ENCODE measurements around the gene LAMB1.

LAMB1 gene

DNA sequence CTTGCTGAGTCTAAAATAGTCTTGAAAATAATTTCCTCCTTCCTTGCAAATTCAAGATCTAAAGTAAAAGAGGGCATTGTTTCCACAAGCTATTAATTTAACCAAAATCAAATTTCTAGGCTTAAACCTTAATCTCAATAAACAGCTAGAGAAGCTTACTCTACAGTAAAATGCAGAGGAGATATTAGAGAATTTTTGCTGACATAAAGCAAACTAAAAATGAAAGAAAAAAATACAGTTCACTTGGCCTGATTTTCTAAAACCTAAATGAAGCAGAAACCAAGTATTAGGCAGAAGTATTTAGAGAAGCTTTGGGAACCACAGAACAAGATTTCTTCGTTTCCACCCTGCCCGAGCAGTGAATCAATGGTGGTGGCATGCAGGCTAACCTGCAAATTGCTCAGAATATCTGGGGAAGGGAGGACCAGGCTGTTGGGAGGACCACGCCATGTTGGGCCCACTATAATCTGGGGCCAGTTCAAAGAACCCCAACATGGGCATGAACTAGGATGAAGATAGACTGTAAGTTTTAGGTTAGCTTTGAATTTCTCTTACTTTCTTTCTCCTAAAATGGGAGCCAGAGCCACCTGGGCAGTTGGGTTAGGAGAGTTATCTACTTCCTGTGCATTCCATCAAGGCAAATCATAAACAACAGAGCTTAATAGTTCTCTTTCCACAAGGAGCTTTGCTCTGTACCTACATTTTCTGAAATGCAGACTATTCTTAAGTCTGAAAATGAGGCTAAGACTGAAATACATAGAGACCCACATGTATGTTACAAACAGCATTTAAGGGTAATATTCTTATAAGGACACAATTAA, 4.1 kb downstream of the LAMB1 start:
- DNase-seq (ENCODE audit: low read depth in 2 of 2): no peak

GRCh38 chr7:107998150-107998549, 4.8 kb downstream of the LAMB1 start:
- no peak for DNase-seq (ENCODE audit: low read depth in 2 of 2)

DNA sequence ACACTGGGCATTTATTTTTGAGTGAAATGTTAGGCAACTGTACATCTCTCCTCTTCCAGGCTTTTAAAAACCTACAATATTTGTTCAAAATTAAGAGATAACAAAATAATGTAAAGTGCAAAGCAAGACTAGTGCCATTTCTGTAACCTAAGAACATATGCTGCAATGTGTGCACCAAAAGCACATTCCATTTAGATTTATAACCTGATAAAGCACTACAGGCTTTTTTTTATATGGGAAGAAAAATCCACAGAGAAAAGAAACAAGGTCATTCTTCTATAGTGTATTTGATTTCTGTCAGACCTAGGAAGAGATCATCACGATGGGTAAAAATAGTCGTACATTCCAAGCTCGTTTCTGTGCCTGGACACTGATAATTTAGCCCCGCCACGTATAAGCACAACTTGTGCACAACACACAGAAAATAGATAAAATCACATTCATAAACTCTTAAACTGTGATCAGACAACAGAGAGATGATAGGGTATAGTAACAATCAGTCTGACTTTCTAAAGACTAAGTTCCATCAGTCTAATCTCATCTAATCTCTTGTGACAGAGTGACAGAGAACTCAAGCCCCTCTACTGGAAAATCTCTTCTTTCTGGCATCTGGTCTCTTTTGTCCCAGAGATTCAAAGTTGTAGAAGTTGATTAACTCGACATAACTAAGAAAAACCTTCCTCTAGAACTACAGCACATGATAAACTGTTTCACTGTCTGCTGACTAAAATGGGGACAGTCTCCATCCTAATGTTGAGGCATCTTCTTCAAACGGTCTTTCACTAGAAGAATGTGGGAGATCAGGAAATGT, 6.7 kb downstream of the LAMB1 start:
- DNase-seq (ENCODE audit: low read depth in 2 of 2): no peak

DNA sequence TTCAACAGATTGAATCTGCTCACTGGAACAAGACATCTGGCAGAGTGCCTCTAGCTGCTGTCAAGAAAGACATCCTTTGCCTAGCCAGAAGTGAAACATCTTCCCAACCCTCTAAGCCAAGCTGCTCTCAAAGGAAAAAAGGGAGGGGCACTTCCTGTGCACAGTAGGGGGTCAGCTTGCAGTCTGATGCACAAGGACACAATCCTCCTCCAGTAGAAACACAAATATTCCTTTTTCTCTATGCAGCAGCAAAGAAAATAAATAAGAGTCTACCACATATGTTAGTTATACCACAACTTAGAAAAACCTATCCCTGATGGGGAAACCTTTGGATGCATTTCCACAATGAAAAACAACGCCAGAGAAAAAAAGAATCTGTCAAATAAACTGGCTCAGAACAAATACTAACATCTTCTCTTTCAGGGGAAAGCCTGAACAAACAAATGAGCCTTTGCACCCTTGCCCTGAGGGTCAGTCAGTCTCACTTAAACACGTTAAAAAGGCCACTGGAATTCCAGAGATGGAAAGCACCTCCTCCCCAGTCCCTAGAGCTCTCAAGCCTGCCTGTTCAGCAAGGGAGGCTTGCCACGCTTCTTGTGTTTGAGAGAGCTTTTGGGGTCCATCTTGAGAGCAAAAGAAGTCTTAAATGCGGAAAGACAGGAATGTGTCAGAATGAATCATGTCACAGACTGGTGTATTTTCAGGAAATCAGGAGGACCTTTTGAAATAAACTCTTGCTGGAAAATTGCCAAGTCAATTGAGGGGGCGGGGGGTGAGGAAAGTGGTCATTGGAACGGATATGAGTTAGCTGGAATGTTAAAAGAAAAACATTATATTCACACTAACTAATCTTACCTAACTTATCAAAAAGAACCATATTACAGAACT, 7.5 kb downstream of the LAMB1 start:
- no peak for DNase-seq (ENCODE audit: low read depth in 2 of 2)

DNA sequence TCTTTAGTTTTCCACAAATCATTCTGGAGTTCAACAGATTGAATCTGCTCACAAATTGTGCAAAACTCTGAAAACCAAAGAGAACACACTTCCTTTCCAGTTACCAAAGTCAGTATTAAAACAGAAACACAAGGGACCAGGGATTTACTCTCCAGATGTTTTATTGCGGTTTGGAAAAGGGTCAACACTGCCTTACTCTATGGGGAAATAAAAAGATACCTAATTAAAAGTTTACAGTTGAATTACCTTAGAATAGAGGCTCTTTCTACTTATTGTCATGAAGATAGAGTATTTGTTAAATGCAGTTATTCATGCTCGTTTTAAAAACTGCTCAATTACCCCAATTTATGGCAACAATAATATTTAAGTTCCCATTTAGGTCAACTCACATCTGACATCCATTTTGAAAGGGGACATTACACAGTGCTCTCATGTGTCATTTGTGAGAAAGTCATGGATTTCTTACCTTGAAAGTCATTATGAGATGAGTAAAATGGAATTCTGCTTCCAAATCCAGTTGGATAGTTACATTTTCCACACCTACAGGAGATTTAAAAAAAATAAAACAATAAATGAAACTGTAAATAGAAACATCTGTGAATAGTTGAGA, 8.4 kb downstream of the LAMB1 start:
- no peak for DNase-seq (ENCODE audit: low read depth in 2 of 2)

- no peak for DNase-seq (ENCODE audit: low read depth in 2 of 2)
These were observed 9.1 kb downstream of the LAMB1 start for GRCh38 chr7:107993891-107994291.

- DNase-seq (ENCODE audit: low read depth in 2 of 2): no peak
These were observed 13.2 kb downstream of the LAMB1 start for GRCh38 chr7:107989618-107990373.

- no peak for DNase-seq (ENCODE audit: low read depth in 2 of 2)
These were observed 20.0 kb downstream of the LAMB1 start for GRCh38 chr7:107982918-107983389.

GRCh38 chr7:107982042-107982840, 20.7 kb downstream of the LAMB1 start:
- DNase-seq (ENCODE audit: low read depth in 2 of 2): no peak

DNA sequence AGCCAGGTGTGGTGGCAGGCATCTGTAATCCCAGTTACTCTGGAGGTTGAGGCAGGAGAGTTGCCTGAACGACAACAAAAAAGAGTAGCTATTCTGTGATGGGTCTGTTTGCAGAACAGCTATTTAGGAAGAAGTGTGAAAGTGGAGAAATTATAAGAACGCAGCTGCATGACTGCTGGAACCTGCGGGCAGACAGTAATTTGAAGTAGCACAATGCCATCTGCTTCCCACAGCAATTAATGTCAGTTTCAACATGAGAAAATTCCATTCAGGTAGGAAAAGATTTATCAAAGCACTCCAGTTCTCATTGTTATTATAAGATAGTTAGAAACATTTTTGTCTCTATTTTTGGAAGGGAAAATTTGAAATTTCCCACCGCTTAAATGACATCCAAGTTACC, 21.5 kb downstream of the LAMB1 start:
- DNase-seq (ENCODE audit: low read depth in 2 of 2): no peak

- DNase-seq (ENCODE audit: low read depth in 2 of 2): no peak
These were observed 22.2 kb downstream of the LAMB1 start for GRCh38 chr7:107980671-107981190.

DNA sequence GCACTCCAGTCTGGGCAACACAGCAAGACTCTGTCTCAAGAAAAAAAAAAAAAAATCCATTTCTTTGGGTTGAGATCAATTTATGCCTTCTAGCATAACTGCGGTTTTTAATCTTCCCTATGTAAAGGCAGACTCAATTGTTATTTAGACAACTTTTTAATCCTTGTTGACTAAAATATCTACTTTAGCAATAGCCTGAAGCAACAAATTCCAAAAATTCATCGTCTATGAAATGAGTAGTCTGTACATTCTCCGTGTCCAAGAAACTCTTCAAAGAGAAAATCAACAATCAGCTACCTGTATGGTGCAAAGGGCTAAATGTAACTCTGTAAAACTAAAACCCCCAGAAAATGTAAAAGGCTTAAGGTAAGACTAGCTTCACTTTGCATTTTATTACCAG, 22.8 kb downstream of the LAMB1 start:
- no peak for DNase-seq (ENCODE audit: low read depth in 2 of 2)

- DNase-seq (ENCODE audit: low read depth in 2 of 2): no peak
These were observed 24.0 kb downstream of the LAMB1 start for GRCh38 chr7:107978815-107979408.

DNA sequence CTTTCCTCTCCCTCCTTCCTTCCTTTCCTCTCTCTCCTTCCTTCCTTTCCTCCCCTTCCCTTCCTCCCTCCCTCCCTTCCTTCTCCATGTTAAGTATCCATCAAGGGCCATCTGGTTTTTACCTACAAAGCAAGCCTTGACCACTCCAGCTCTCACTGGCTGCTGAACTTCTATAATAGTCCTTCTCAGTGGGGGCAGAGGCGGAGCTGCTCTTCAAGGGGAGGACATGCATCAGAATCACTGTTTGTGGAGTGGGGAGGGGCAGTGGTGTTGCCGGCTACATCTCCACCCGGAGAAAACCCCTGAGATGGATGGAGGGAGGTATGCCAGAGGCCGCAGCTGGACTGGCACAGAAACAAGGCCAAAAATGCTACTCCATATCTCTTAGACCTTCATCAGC, 25.9 kb downstream of the LAMB1 start:
- DNase-seq (ENCODE audit: low read depth in 2 of 2): no peak

GRCh38 chr7:107976620-107977019, 26.3 kb downstream of the LAMB1 start:
- DNase-seq (ENCODE audit: low read depth in 2 of 2): no peak

- no peak for DNase-seq (ENCODE audit: low read depth in 2 of 2)
These were observed 27.5 kb downstream of the LAMB1 start for GRCh38 chr7:107975394-107976013.

- DNase-seq (ENCODE audit: low read depth in 2 of 2): no peak
These were observed 29.1 kb downstream of the LAMB1 start for GRCh38 chr7:107973861-107974260.

DNA sequence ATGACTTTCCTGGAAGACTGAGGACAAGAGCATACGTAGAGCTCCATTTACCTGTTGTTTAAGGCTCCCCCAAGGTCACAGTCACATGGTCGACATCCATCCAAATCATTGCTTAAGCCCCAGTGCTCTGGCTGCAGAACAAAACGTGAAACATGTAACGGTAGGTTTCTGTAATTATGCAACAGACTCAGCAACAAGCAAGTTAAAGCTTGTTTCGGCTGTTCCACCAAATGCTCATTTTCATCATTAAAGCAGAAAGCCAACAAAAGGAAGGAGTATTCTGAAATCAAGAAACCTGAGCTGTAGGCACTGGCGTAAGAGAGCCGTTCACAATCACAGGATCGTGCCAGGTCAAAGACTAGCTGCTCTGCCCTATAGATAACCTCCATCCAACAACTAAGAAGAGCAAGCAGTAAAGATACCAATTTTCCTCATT, 30.0 kb downstream of the LAMB1 start:
- no peak for DNase-seq (ENCODE audit: low read depth in 2 of 2)

- DNase-seq (ENCODE audit: low read depth in 2 of 2): no peak
These were observed 30.9 kb downstream of the LAMB1 start for GRCh38 chr7:107972075-107972482.
